GM23338 (cell line): ENCODE results near the gene GABBR1. TPM values are rescaled to one million over a fixed set of nuclear protein-coding genes. Genes with fewer than 3 reads are reported as not detected.
A peak's percentile ranks its signal among the peaks of the same experiment; 100 is the strongest.

Experiments
- ATAC-seq: fragments of 200-7000 bp; cut with Tn5 transposase; 3 replicates; pipeline ENCODE4 v1.9.1; 2020
- DNase-seq: peaks from one replicate; pipeline ENCODE4 v3.0.0-alpha.2; 2015; ENCODE audit warnings: low spot score
- H2AFZ ChIP-seq: fragments of 200-600 bp; sonication (generic); 2 replicates; pipeline ENCODE4 v1.8.0; 2016; ENCODE audit warnings: antibody characterized with exemption, mild to moderate bottlenecking, moderate library complexity
- H3F3A ChIP-seq: fragments of 200-600 bp; sonication (generic); replicated peaks from 2 replicates; pipeline ENCODE4 v1.8.0; 2017; ENCODE audit warnings: antibody characterized with exemption, mixed run types, low read depth
- H3K27ac ChIP-seq: fragments of 200-600 bp; sonication (generic); 2 replicates; pipeline ENCODE4 v1.6.1; 2016; ENCODE audit warnings: low read depth
- H3K27me3 ChIP-seq: fragments of 200-600 bp; sonication (generic); 2 replicates; pipeline ENCODE4 v1.8.0; 2016; ENCODE audit warnings: mild to moderate bottlenecking, mixed run types, moderate library complexity; ENCODE audit not compliant: insufficient read depth
- H3K36me3 ChIP-seq: fragments of 200-600 bp; sonication (generic); 2 replicates; pipeline ENCODE4 v1.8.0; 2016; ENCODE audit warnings: mild to moderate bottlenecking; ENCODE audit not compliant: insufficient read depth
- H3K4me1 ChIP-seq: fragments of 200-600 bp; sonication (generic); 2 replicates; pipeline ENCODE4 v1.8.0; 2016; ENCODE audit warnings: mild to moderate bottlenecking, moderate library complexity; ENCODE audit not compliant: insufficient read depth
- H3K4me2 ChIP-seq: fragments of 200-600 bp; sonication (generic); 2 replicates; pipeline ENCODE4 v1.7.1; 2017; ENCODE audit warnings: mixed run types
- H3K4me3 ChIP-seq: fragments of 200-600 bp; sonication (generic); 2 replicates; pipeline ENCODE4 v1.6.1; 2016; ENCODE audit warnings: mixed run types
- H3K79me2 ChIP-seq: fragments of 200-600 bp; sonication (generic); replicated peaks from 2 replicates; pipeline ENCODE4 v1.8.0; 2017; ENCODE audit warnings: mild to moderate bottlenecking; ENCODE audit not compliant: insufficient read depth
- H3K9me2 ChIP-seq: fragments of 200-600 bp; sonication (generic); 2 replicates; pipeline ENCODE4 v1.8.0; 2017; ENCODE audit not compliant: insufficient read depth
- H4K20me1 ChIP-seq: fragments of 200-600 bp; sonication (generic); replicated peaks from 2 replicates; pipeline ENCODE4 v1.8.0; 2017; ENCODE audit warnings: mild to moderate bottlenecking; ENCODE audit not compliant: insufficient read depth
- H3K27ac Mint-ChIP-seq: 2 replicates; pipeline ENCODE4 v1.8.0; 2020; ENCODE audit warnings: inconsistent platforms, mild to moderate bottlenecking, moderate library complexity, mixed read lengths
- H3K27me3 Mint-ChIP-seq: 3 replicates; pipeline ENCODE4 v1.8.0; 2022; ENCODE audit warnings: low read depth, mild to moderate bottlenecking, moderate library complexity, mixed read lengths, inconsistent platforms; ENCODE audit not compliant: insufficient read depth, poor library complexity
- H3K36me3 Mint-ChIP-seq: 3 replicates; pipeline ENCODE4 v1.8.0; 2021; ENCODE audit warnings: low read depth, mild to moderate bottlenecking, inconsistent platforms, moderate library complexity, mixed read lengths
- H3K4me1 Mint-ChIP-seq: 3 replicates; pipeline ENCODE4 v1.8.0; 2020; ENCODE audit warnings: mild to moderate bottlenecking, inconsistent platforms, mixed read lengths
- H3K4me3 Mint-ChIP-seq: 3 replicates; pipeline ENCODE4 v1.8.0; 2021; ENCODE audit warnings: moderate library complexity, mild to moderate bottlenecking, inconsistent platforms, mixed read lengths
- H3K9me3 Mint-ChIP-seq: 3 replicates; pipeline ENCODE4 v1.8.0; 2020; ENCODE audit warnings: moderate library complexity, mild to moderate bottlenecking, inconsistent platforms, mixed read lengths
- CREB1 ChIP-seq: fragments of 250-450 bp; sonication (Bioruptor Pico); IDR thresholded peaks from 2 replicates; pipeline ENCODE4 v1.5.0; 2020; ENCODE audit warnings: low read depth, mild to moderate bottlenecking, moderate library complexity
- CTCF ChIP-seq, 2 experiments: fragments of 200-600 bp in 1 of 2; sonication (generic) in 1 of 2; conservative IDR thresholded peaks; 2 replicates each; pipeline versions ENCODE4 v1.5.1 to v1.6.1; 2016 to 2017; ENCODE audit warnings: antibody characterized with exemption in 2 of 2, low read depth in 2 of 2, mild to moderate bottlenecking in 2 of 2, moderate library complexity in 1 of 2
- EZH2 ChIP-seq: fragments of 200-600 bp; sonication (generic); IDR thresholded peaks from one replicate; pipeline ENCODE4 v1.8.0; 2017; ENCODE audit warnings: antibody characterized with exemption, mild to moderate bottlenecking, low read depth; ENCODE audit not compliant: unreplicated experiment
- EZH2phosphoT487 ChIP-seq: fragments of 200-600 bp; sonication (generic); IDR thresholded peaks from one replicate; pipeline ENCODE4 v1.8.1; 2018; ENCODE audit warnings: antibody characterized with exemption; ENCODE audit not compliant: unreplicated experiment
- JUNB ChIP-seq: IDR thresholded peaks from one replicate; pipeline ENCODE4 v1.6.1; 2016; ENCODE audit warnings: antibody characterized with exemption; ENCODE audit not compliant: unreplicated experiment
- NANOG ChIP-seq: IDR thresholded peaks from 2 replicates; pipeline ENCODE4 v1.6.1; 2016; ENCODE audit warnings: antibody characterized with exemption, borderline replicate concordance
- POLR2AphosphoS5 ChIP-seq: IDR thresholded peaks from 2 replicates; pipeline ENCODE4 v1.6.1; 2016; ENCODE audit warnings: antibody characterized with exemption, low read depth
- REST ChIP-seq: IDR thresholded peaks from one replicate; pipeline ENCODE4 v1.6.1; 2018; ENCODE audit warnings: antibody characterized with exemption; ENCODE audit not compliant: unreplicated experiment
- STAT1 ChIP-seq: IDR thresholded peaks from one replicate; pipeline ENCODE4 v1.6.1; 2016; ENCODE audit warnings: antibody characterized with exemption; ENCODE audit not compliant: unreplicated experiment
- ZNF114 ChIP-seq: fragments of 250-450 bp; sonication (Bioruptor Pico); IDR thresholded peaks from 2 replicates; pipeline ENCODE4 v1.5.0; 2020; ENCODE audit warnings: mild to moderate bottlenecking, moderate library complexity
- ZNF331 ChIP-seq: fragments of 250-450 bp; sonication (Bioruptor Pico); IDR thresholded peaks from 2 replicates; pipeline ENCODE4 v1.5.0; 2020; ENCODE audit warnings: low read depth, mild to moderate bottlenecking, moderate library complexity
- ZNF462 ChIP-seq: fragments of 250-450 bp; sonication (Bioruptor Pico); IDR thresholded peaks from 2 replicates; pipeline ENCODE4 v1.5.0; 2020; ENCODE audit warnings: mild to moderate bottlenecking, moderate library complexity
- polyA plus RNA-seq: library from polyadenylated mRNA; unstranded; fragments of >200 nt; fragmentation: Nextera tagmentation; extraction: Ambion mirVana; gene quantifications from 2 replicates; pipeline ENCODE4 v1.2.1, GENCODE V29; 2016
- total RNA-seq: library from RNA; depleted of rRNA; stranded (reverse); fragments of >200 nt; shearing (Covaris generic); gene quantifications from 2 replicates; pipeline ENCODE4 v1.2.3, GENCODE V29; 2014

GABBR1 gene
- total and polyA plus RNA-seq, 2 experiments from 2014 or later, result 42.8 to 78.9 TPM

GRCh38 chr6:29528300-29528931 lies 104.6 kb downstream of the GABBR1 start:
- no peak overlapping the region for H3K4me2 ChIP-seq
- H3F3A ChIP-seq, result no peaks in the 10 kb centered on the region
- peaks cover 9% of the 10 kb centered on the region; the same call in 2 of the 3 replicates for H3K36me3 Mint-ChIP-seq
- H4K20me1 ChIP-seq, result no peaks in the 10 kb centered on the region
- H3K27ac Mint-ChIP-seq, result peak overlapping the region; percentile 21; the same call in 1 of the 2 replicates
- H3K27me3 ChIP-seq, result no peaks in the 10 kb centered on the region
- no peak overlapping the region for H3K27ac ChIP-seq
- no peak for TF ChIP-seq NANOG
- no peak for TF ChIP-seq REST
- no peak for TF ChIP-seq EZH2
- TF ChIP-seq STAT1, result no peak
- TF ChIP-seq ZNF462 (CRISPR knock-in tag), result no peak
- no peak for TF ChIP-seq EZH2phosphoT487
- TF ChIP-seq ZNF114, result no peak
- TF ChIP-seq CREB1 (CRISPR knock-in tag), result no peak
- TF ChIP-seq POLR2AphosphoS5, result no peak
- no peak for TF ChIP-seq CTCF (conservative IDR thresholded peaks at IDR 0.05; ENCODE audit: low read depth in 2 of 2)
- TF ChIP-seq JUNB, result no peak
- no peak for TF ChIP-seq ZNF331 (CRISPR knock-in tag)
- H2AFZ ChIP-seq, result no peak overlapping the region
- DNase-seq (no peak), ATAC-seq (no peak)
- H3K4me1 Mint-ChIP-seq, result peaks cover 18% of the 10 kb centered on the region
- no peak overlapping the region for H3K4me3 ChIP-seq
- H3K36me3 ChIP-seq, result no peaks in the 10 kb centered on the region; the same call in 1 of the 2 replicates
- no peaks in the 10 kb centered on the region for H3K79me2 ChIP-seq
- 0 out of 2 replicates have a peak, but pooled peaks cover 8% of the 10 kb centered on the region for H3K9me2 ChIP-seq
- peaks cover 11% of the 10 kb centered on the region for H3K9me3 Mint-ChIP-seq
- H3K4me3 Mint-ChIP-seq, result no peak overlapping the region
- H3K4me1 ChIP-seq, result 0 out of 2 replicates have a peak, but pooled peaks cover 4% of the 10 kb centered on the region
- peaks cover 10% of the 10 kb centered on the region for H3K27me3 Mint-ChIP-seq
